HUES48 (cell line): Measurements from ENCODE around the gene PTPRO.

ENCODE experiments used
- H3K27ac ChIP-seq: one replicate; pipeline ENCODE4 v1.7.0; 2013; ENCODE audit warnings: low read depth, low read length, inconsistent platforms
- H3K27me3 ChIP-seq: 2 replicates; pipeline ENCODE4 v1.6.1; 2013; ENCODE audit warnings: mild to moderate bottlenecking, low read length; ENCODE audit not compliant: control insufficient read depth, insufficient read depth
- H3K36me3 ChIP-seq: 2 replicates; pipeline ENCODE4 v1.6.1; 2013; ENCODE audit warnings: low read length; ENCODE audit not compliant: control insufficient read depth, insufficient read depth
- H3K4me1 ChIP-seq: 2 replicates; pipeline ENCODE4 v1.6.1; 2013; ENCODE audit warnings: mild to moderate bottlenecking, low read length; ENCODE audit not compliant: control insufficient read depth, insufficient read depth
- H3K4me3 ChIP-seq: 2 replicates; pipeline ENCODE4 v1.5.1; 2013; ENCODE audit warnings: mild to moderate bottlenecking, low read depth, low read length
- H3K9ac ChIP-seq: 2 replicates; pipeline ENCODE4 v1.6.1; 2013; ENCODE audit warnings: mild to moderate bottlenecking, low read depth, low read length, moderate library complexity
- H3K9me3 ChIP-seq: 2 replicates; pipeline ENCODE4 v1.6.1; 2013; ENCODE audit warnings: low read length; ENCODE audit not compliant: control insufficient read depth, insufficient read depth

PTPRO gene

GRCh38 chr12:15486859-15487258 is 164.6 kb downstream of the PTPRO start:
- no peak overlapping the region for H3K9ac ChIP-seq
- no peaks in the 10 kb centered on the region for H3K9me3 ChIP-seq
- no peak overlapping the region for H3K4me3 ChIP-seq
- H3K4me1 ChIP-seq = no peaks in the 10 kb centered on the region
- no peaks in the 10 kb centered on the region for H3K36me3 ChIP-seq
- H3K27me3 ChIP-seq = no peaks in the 10 kb centered on the region
- H3K27ac ChIP-seq = no peak overlapping the region

GRCh38 chr12:15488481-15488880 is 166.2 kb downstream of the PTPRO start:
- no peak overlapping the region for H3K9ac ChIP-seq
- H3K27ac ChIP-seq = no peak overlapping the region
- H3K36me3 ChIP-seq = no peaks in the 10 kb centered on the region
- no peaks in the 10 kb centered on the region for H3K4me1 ChIP-seq
- H3K4me3 ChIP-seq = no peak overlapping the region
- no peaks in the 10 kb centered on the region for H3K9me3 ChIP-seq
- H3K27me3 ChIP-seq = no peaks in the 10 kb centered on the region

GRCh38 chr12:15494329-15495046 is 172.2 kb downstream of the PTPRO start:
- no peak overlapping the region for H3K4me3 ChIP-seq
- H3K27ac ChIP-seq = no peak overlapping the region
- no peaks in the 10 kb centered on the region for H3K4me1 ChIP-seq
- H3K9ac ChIP-seq = no peak overlapping the region
- no peaks in the 10 kb centered on the region for H3K9me3 ChIP-seq
- no peaks in the 10 kb centered on the region for H3K36me3 ChIP-seq
- no peaks in the 10 kb centered on the region for H3K27me3 ChIP-seq

- Histone ChIP-seq H3K27ac (no peak overlapping the region), H3K27me3 (no peaks in the 10 kb centered on the region), H3K4me1 (no peaks in the 10 kb centered on the region), H3K9me3 (no peaks in the 10 kb centered on the region), H3K36me3 (no peaks in the 10 kb centered on the region), H3K9ac (no peak overlapping the region), H3K4me3 (no peak overlapping the region)
These were observed 173.4 kb downstream of the PTPRO start for GRCh38 chr12:15495746-15496145.

- Histone ChIP-seq H3K9me3 (no peaks in the 10 kb centered on the region), H3K27me3 (no peaks in the 10 kb centered on the region), H3K27ac (no peak overlapping the region), H3K36me3 (no peaks in the 10 kb centered on the region), H3K4me3 (no peak overlapping the region), H3K4me1 (no peaks in the 10 kb centered on the region), H3K9ac (no peak overlapping the region)
These were observed 174.4 kb downstream of the PTPRO start for GRCh38 chr12:15496738-15497137.

GRCh38 chr12:15497671-15498292 is 175.5 kb downstream of the PTPRO start:
- no peak overlapping the region for H3K4me3 ChIP-seq
- no peaks in the 10 kb centered on the region for H3K27me3 ChIP-seq

GRCh38 chr12:15502211-15502610 is 179.9 kb downstream of the PTPRO start:
- no peak overlapping the region for H3K9ac ChIP-seq
- no peaks in the 10 kb centered on the region for H3K9me3 ChIP-seq
- no peak overlapping the region for H3K27ac ChIP-seq
- H3K4me3 ChIP-seq = no peak overlapping the region
- no peaks in the 10 kb centered on the region for H3K36me3 ChIP-seq
- H3K27me3 ChIP-seq = no peaks in the 10 kb centered on the region
- H3K4me1 ChIP-seq = no peaks in the 10 kb centered on the region

More at GRCh38 chr12:15497671-15498292, 175.5 kb downstream of the PTPRO start:
- H3K27ac ChIP-seq = no peak overlapping the region
- no peaks in the 10 kb centered on the region for H3K4me1 ChIP-seq
- no peak overlapping the region for H3K9ac ChIP-seq
- no peaks in the 10 kb centered on the region for H3K9me3 ChIP-seq
- H3K36me3 ChIP-seq = no peaks in the 10 kb centered on the region

- Histone ChIP-seq H3K27me3 (no peaks in the 10 kb centered on the region), H3K9me3 (no peaks in the 10 kb centered on the region), H3K4me1 (no peaks in the 10 kb centered on the region), H3K9ac (no peak overlapping the region), H3K27ac (no peak overlapping the region), H3K4me3 (no peak overlapping the region), H3K36me3 (no peaks in the 10 kb centered on the region)
These were observed 183.3 kb downstream of the PTPRO start for GRCh38 chr12:15505616-15506015.

GRCh38 chr12:15515010-15515409 is 192.7 kb downstream of the PTPRO start:
- Histone ChIP-seq H3K36me3 (no peaks in the 10 kb centered on the region), H3K4me3 (no peak overlapping the region), H3K27me3 (no peaks in the 10 kb centered on the region), H3K9me3 (no peaks in the 10 kb centered on the region), H3K4me1 (no peaks in the 10 kb centered on the region), H3K9ac (no peak overlapping the region), H3K27ac (no peak overlapping the region)

- no peak overlapping the region for H3K9ac ChIP-seq
- H3K27ac ChIP-seq = no peak overlapping the region
- no peaks in the 10 kb centered on the region for H3K4me1 ChIP-seq
- no peak overlapping the region for H3K4me3 ChIP-seq
- H3K36me3 ChIP-seq = no peaks in the 10 kb centered on the region
- no peaks in the 10 kb centered on the region for H3K9me3 ChIP-seq
- H3K27me3 ChIP-seq = no peaks in the 10 kb centered on the region
These were observed 197.8 kb downstream of the PTPRO start for GRCh38 chr12:15520083-15520482.

GRCh38 chr12:15520844-15521243 is 198.5 kb downstream of the PTPRO start:
- H3K9ac ChIP-seq = no peak overlapping the region
- no peaks in the 10 kb centered on the region for H3K4me1 ChIP-seq
- no peaks in the 10 kb centered on the region for H3K9me3 ChIP-seq
- H3K27me3 ChIP-seq = no peaks in the 10 kb centered on the region
- H3K36me3 ChIP-seq = no peaks in the 10 kb centered on the region
- H3K27ac ChIP-seq = no peak overlapping the region
- H3K4me3 ChIP-seq = no peak overlapping the region
